Spleen (tissue), 11 donors: Measurements from ENCODE around the gene ALOX12B. TPM values are rescaled to one million over a fixed set of nuclear protein-coding genes. Genes with fewer than 3 reads are reported as not detected.

ENCODE experiments used
- DNase-seq: peaks from one replicate; pipeline ENCODE4 v3.0.0-alpha.2; 2020
- H3K27ac ChIP-seq, 8 donors: fragments of 200-600 bp; sonication (generic) in 7 of 8; 1 replicate in 4 of 8; 2 replicates in 4 of 8; pipeline versions ENCODE4 v1.5.0 to v1.8.0; 2016 to 2021; ENCODE audit warnings: inconsistent platforms in 4 of 8, mild to moderate bottlenecking in 4 of 8, moderate library complexity in 1 of 8
- H3K27me3 ChIP-seq, 7 donors: fragments of 200-600 bp; sonication (generic) in 6 of 7; replicated peaks in 1 of 7; 1 replicate in 4 of 7; 2 replicates in 3 of 7; pipeline versions ENCODE4 v1.5.0 to v1.8.0; 2016 to 2021; ENCODE audit warnings: inconsistent platforms in 3 of 7, mild to moderate bottlenecking in 1 of 7
- H3K36me3 ChIP-seq, 6 donors: fragments of 200-600 bp; sonication (generic) in 5 of 6; 1 replicate in 4 of 6; 2 replicates in 2 of 6; pipeline versions ENCODE4 v1.5.0 to v1.8.0; 2016 to 2021; ENCODE audit warnings: inconsistent platforms in 2 of 6
- H3K4me1 ChIP-seq, 6 donors: fragments of 200-600 bp; sonication (generic) in 5 of 6; 1 replicate in 3 of 6; 2 replicates in 3 of 6; pipeline versions ENCODE4 v1.5.0 to v1.8.0; 2016 to 2021; ENCODE audit warnings: inconsistent platforms in 3 of 6
- H3K4me3 ChIP-seq, 8 donors: fragments of 200-600 bp; sonication (generic) in 7 of 8; 1 replicate in 4 of 8; 2 replicates in 4 of 8; pipeline versions ENCODE4 v1.5.0 to v1.8.0; 2016 to 2021; ENCODE audit warnings: inconsistent platforms in 4 of 8, mild to moderate bottlenecking in 4 of 8, moderate library complexity in 2 of 8
- H3K9me3 ChIP-seq, 8 donors: fragments of 200-600 bp; sonication (generic) in 7 of 8; 1 replicate in 4 of 8; 2 replicates in 4 of 8; pipeline versions ENCODE4 v1.5.0 to v1.8.0; 2016 to 2021; ENCODE audit warnings: inconsistent platforms in 4 of 8
- POLR2A ChIP-seq, 3 donors: fragments of 450-650 bp; IDR thresholded peaks; one replicate each; pipeline ENCODE4 v1.5.1; 2017; ENCODE audit warnings: antibody characterized with exemption in 3 of 3, mild to moderate bottlenecking in 1 of 3
- POLR2AphosphoS5 ChIP-seq, 3 donors: sonication (generic); formaldehyde crosslinking; IDR thresholded peaks; one replicate each; pipeline ENCODE4 v1.5.1; 2017; ENCODE audit warnings: antibody characterized with exemption in 3 of 3
- WGBS, 5 donors: extraction: QIAGEN DNeasy Blood & Tissue Kit in 3 of 5; methylation state at CpG; one replicate each; pipeline versions ENCODE4 v1.1.5 to v1.1.7; 2013 to 2018; 5-methylcytosine and 5-hydroxymethylcytosine counted together
- intact Hi-C: fragments of 100-400 bp; cut with DNase I; formaldehyde crosslinking; loops from one replicate; pipeline ENCODE4 v1.15.0; 2023; ENCODE audit warnings: low total_unique reads
- polyA plus RNA-seq, 3 donors: library from polyadenylated mRNA; stranded (reverse); fragments of 200-250 nt; gene quantifications; one replicate each; pipeline ENCODE4 v1.2.1, GENCODE V29; 2013
- total RNA-seq, 7 donors: library from RNA; depleted of rRNA in 3 of 7; stranded (reverse); fragments of >200 nt in 3 of 7; fragmentation: NEBNext Ultra II Directional in 4 of 7; extraction: Animal tissue kit (Norgen Biotek cat#: 25700) in 4 of 7; gene quantifications; one replicate each; pipeline versions ENCODE4 v1.1.0 to v1.2.1, GENCODE V29; 2016 to 2021
- TF ChIP-seq, protein P1 (sequence below), 11 experiments: fragments of 200-600 bp in 7 of 11; fragments of 450-650 bp in 4 of 11; sonication (generic) in 4 of 11; IDR thresholded peaks in 8 of 11; conservative IDR thresholded peaks in 3 of 11; 1 replicate in 7 of 11; 2 replicates in 4 of 11; pipeline versions ENCODE4 v1.4.0 to v1.8.0; 2016 to 2021; ENCODE audit warnings: antibody characterized with exemption in 11 of 11, inconsistent platforms in 4 of 11, mild to moderate bottlenecking in 1 of 11
- donor health status: healthy with polysubstance abuse.
- donor health status: DM: no; HTN: no; CAD: no; lungs with moderate emphysema.
- donor health status: DM: no; HTN: no; CAD: no.
- donor health status: Bipolar disorder and iron deficiency.
- donor health status: healthy.
- donor health status: DM: no; HTN: no; CAD: no.
- donor health status: DM: yes; HTN: yes; CAD: no.

ALOX12B gene
- total and polyA plus RNA-seq, 10 donors: 0.47 to 1.3 (median 0.86) TPM; not detected in 4

DNA sequence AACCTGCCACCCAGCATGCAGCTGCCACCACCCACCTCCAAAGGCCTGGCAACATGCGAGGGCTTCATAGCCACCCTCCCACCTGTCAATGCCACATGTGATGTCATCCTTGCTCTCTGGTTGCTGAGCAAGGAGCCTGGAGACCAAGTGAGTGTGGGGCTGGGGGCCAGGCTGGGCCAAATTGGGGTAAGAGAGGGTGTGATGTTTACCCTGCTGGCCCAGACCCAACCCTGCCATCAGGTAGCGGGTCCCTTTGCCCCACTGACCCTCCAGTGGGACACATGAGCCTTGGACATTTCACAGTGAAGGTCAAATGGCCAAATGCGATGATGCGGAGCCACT is 39.8 kb downstream of the ALOX12B start:
- Histone ChIP-seq H3K9me3 (no peaks in the 10 kb centered on the region), H3K27me3 (peaks cover 0 to 21% (median 0%) of the 10 kb centered on the region in 7 donors), H3K27ac (no peak overlapping the region), H3K4me3 (no peak overlapping the region), H3K4me1 (no peaks in the 10 kb centered on the region), H3K36me3 (peaks cover 0 to 3% (median 0%) of the 10 kb centered on the region in 6 donors)
- no peak for DNase-seq
- intact Hi-C loops: no loop called here
- no peak for TF ChIP-seq POLR2A (IDR thresholded peaks at IDR 0.05)
- no peak for TF ChIP-seq POLR2AphosphoS5 (IDR thresholded peaks at IDR 0.05)
- TF ChIP-seq, protein P1, sequence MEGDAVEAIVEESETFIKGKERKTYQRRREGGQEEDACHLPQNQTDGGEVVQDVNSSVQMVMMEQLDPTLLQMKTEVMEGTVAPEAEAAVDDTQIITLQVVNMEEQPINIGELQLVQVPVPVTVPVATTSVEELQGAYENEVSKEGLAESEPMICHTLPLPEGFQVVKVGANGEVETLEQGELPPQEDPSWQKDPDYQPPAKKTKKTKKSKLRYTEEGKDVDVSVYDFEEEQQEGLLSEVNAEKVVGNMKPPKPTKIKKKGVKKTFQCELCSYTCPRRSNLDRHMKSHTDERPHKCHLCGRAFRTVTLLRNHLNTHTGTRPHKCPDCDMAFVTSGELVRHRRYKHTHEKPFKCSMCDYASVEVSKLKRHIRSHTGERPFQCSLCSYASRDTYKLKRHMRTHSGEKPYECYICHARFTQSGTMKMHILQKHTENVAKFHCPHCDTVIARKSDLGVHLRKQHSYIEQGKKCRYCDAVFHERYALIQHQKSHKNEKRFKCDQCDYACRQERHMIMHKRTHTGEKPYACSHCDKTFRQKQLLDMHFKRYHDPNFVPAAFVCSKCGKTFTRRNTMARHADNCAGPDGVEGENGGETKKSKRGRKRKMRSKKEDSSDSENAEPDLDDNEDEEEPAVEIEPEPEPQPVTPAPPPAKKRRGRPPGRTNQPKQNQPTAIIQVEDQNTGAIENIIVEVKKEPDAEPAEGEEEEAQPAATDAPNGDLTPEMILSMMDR (IDR thresholded peaks at IDR 0.05 in 8 of 11, conservative IDR thresholded peaks at IDR 0.05 in 3 of 11): no peak
- WGBS, 5 donors: 82 to 94% (median 88%) methylated on average over 4 of the region's 4 CpGs

DNA sequence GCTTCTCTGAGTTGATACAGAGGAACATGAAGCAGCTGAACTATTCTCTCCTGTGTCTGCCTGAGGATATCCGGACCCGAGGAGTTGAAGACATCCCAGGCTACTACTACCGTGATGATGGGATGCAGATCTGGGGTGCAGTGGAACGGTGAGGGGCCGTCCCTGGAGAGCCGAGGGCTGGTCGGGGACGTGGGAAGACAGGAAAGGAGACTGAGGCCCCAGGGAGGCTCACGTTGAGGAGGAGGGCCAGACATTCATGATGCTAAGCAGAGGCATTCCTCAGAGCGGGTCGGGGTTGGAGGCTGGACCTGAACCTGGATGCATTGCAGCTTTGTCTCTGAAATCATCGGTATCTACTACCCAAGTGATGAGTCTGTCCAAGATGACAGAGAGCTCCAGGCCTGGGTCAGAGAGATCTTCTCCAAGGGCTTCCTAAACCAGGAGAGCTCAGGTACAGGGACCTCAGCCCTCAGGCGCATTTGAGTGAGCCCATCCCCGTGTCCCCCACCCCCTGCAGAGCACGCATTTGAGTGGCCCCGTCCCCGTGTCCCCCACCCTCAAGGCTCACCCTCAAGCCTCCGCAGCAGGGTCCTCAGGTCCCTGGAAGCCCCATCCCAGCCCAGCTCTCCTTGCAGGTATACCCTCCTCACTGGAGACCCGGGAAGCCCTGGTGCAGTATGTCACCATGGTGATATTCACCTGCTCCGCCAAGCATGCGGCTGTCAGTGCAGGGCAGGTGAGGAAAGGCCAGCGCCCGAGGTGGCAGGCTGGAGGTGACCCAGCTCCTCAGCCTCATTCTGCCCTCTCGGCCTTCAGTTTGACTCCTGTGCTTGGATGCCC is 40.4 kb downstream of the ALOX12B start:
- WGBS, 5 donors: 80 to 89% (median 85%) methylated on average over 13 to 24 of the region's 24 CpGs
- Histone ChIP-seq H3K9me3 (no peaks in the 10 kb centered on the region), H3K4me1 (peaks cover 0 to 6% (median 0%) of the 10 kb centered on the region in 6 donors), H3K4me3 (no peak overlapping the region), H3K27me3 (peaks cover 0 to 23% (median 0%) of the 10 kb centered on the region in 7 donors), H3K36me3 (peaks cover 0 to 3% (median 0%) of the 10 kb centered on the region in 6 donors), H3K27ac (no peak overlapping the region)
- intact Hi-C loops: no loop called here
- no peak for DNase-seq
- TF ChIP-seq POLR2AphosphoS5 (IDR thresholded peaks at IDR 0.05) (no peak), POLR2A (IDR thresholded peaks at IDR 0.05) (no peak)
- TF ChIP-seq, protein P1 (IDR thresholded peaks at IDR 0.05 in 8 of 11, conservative IDR thresholded peaks at IDR 0.05 in 3 of 11): no peak

DNA sequence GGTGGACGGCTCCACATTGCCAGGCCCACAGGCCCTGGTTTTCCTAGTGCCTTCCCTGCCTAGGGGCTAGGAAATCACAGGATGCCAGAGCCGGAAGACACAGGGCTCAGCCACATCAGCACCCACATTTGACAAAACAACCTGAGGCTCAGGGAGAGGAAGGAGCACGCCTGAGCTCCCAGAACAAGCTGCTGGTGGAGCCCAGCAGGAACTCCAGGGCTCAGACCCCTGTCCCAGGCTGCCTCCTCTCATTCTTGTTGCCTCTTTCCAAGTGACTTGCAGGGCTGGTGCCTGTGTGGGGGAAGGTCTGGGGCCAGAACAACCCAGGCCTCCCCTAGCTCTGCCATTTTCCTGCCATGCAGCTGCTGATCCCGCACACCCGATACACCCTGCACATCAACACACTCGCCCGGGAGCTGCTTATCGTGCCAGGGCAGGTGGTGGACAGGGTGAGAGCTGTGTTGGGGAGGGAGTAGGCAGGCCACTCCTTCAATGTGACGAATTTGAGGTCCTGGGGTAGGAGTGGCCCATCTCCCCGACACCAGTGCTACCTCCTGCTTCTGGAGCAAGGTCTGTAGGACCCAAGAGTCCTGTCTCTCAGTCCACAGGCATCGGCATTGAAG is 41.1 kb downstream of the ALOX12B start:
- H3K27me3 ChIP-seq: peaks cover 0 to 27% (median 0%) of the 10 kb centered on the region in 7 donors
- H3K36me3 ChIP-seq: peaks cover 0 to 3% (median 0%) of the 10 kb centered on the region in 6 donors
- H3K4me3 ChIP-seq: no peak overlapping the region
- H3K9me3 ChIP-seq: no peaks in the 10 kb centered on the region
- no peak for TF ChIP-seq POLR2A (IDR thresholded peaks at IDR 0.05)
- TF ChIP-seq POLR2AphosphoS5 (IDR thresholded peaks at IDR 0.05): no peak
- TF ChIP-seq, protein P1 (IDR thresholded peaks at IDR 0.05 in 8 of 11, conservative IDR thresholded peaks at IDR 0.05 in 3 of 11): no peak
- H3K27ac ChIP-seq: no peak overlapping the region
- 84 to 90% (median 87%) methylated on average over 10 to 11 of the region's 11 CpGs for WGBS, 5 donors
- intact Hi-C loops: no loop called here
- H3K4me1 ChIP-seq: peaks cover 0 to 13% (median 4%) of the 10 kb centered on the region in 6 donors
- DNase-seq: no peak
